MCF 10A (cell line): Measurements from ENCODE around the gene MYO9B. TPM values are rescaled to one million over a fixed set of nuclear protein-coding genes. Genes with fewer than 3 reads are reported as not detected.
"Not testable (repeated sequence)": the region's sequence is repeated elsewhere in the genome, so short reads cannot be mapped to it uniquely, and the experiment has no call there.

Experiments used
- BruUV-seq: library from RNA; stranded (reverse); fragments of 400-500 nt; replicated peaks from 2 replicates; lab custom pipeline; 2021; lab: Mats Ljungman, UMichigan
- CTCF ChIA-PET: fragments of 300-600 bp; sonication (Branson Sonifier 250); formaldehyde crosslinking; extraction: SDS; loops from one replicate; lab custom pipeline; 2021; ENCODE audit warnings: antibody characterized with exemption, inconsistent platforms; lab: Yijun Ruan, JAX
- POLR2A ChIA-PET: fragments of 300-600, 350-650 bp; sonication (Branson Sonifier 250); formaldehyde crosslinking; extraction: SDS; loops from one replicate; lab custom pipeline; 2020; ENCODE audit warnings: antibody characterized with exemption, inconsistent platforms; lab: Yijun Ruan, JAX
- DNase-seq: peaks from one replicate; pipeline ENCODE4 v3.0.0-alpha.2; 2018; ENCODE audit not compliant: unreplicated experiment
- H3K27ac Mint-ChIP-seq: one replicate; pipeline ENCODE4 v1.8.0; 2022; ENCODE audit warnings: mild to moderate bottlenecking, low read depth, mixed read lengths; ENCODE audit not compliant: unreplicated experiment
- H3K27me3 Mint-ChIP-seq: one replicate; pipeline ENCODE4 v1.8.0; 2022; ENCODE audit warnings: mixed read lengths; ENCODE audit not compliant: insufficient read depth, unreplicated experiment
- H3K36me3 Mint-ChIP-seq: one replicate; pipeline ENCODE4 v1.8.0; 2022; ENCODE audit warnings: mild to moderate bottlenecking, moderate library complexity, mixed read lengths; ENCODE audit not compliant: insufficient read depth, unreplicated experiment
- H3K4me1 Mint-ChIP-seq: one replicate; pipeline ENCODE4 v1.8.0; 2022; ENCODE audit warnings: mixed read lengths; ENCODE audit not compliant: insufficient read depth, unreplicated experiment
- H3K4me3 Mint-ChIP-seq: one replicate; pipeline ENCODE4 v1.8.0; 2022; ENCODE audit warnings: mild to moderate bottlenecking, moderate library complexity, mixed read lengths; ENCODE audit not compliant: unreplicated experiment
- H3K9me3 Mint-ChIP-seq: one replicate; pipeline ENCODE4 v1.8.0; 2022; ENCODE audit warnings: mixed read lengths; ENCODE audit not compliant: unreplicated experiment
- CTCF ChIP-seq: fragments of 200-600 bp; IDR thresholded peaks from one replicate; pipeline ENCODE4 v1.8.0; 2022; ENCODE audit warnings: antibody characterized with exemption, mild to moderate bottlenecking; ENCODE audit not compliant: unreplicated experiment
- intact Hi-C: fragments of 100-400 bp; cut with micrococcal nuclease; formaldehyde crosslinking; loops from 2 replicates; pipeline ENCODE4 v1.14.1; 2022
- total RNA-seq: library from RNA; stranded (reverse); gene quantifications from 2 replicates; pipeline ENCODE4 v1.2.3, GENCODE V29; 2022

Gene MYO9B
- total RNA-seq, 1 experiment from 2014 or later: 43.5 TPM

- Mint-ChIP-seq H3K4me3 (peak overlapping the region; percentile 48), H3K4me1 (peaks cover 13% of the 10 kb centered on the region), H3K9me3 (no peaks in the 10 kb centered on the region), H3K27me3 (no peaks in the 10 kb centered on the region), H3K27ac (peak overlapping the region; percentile 81), H3K36me3 (peaks cover 7% of the 10 kb centered on the region)
- TF ChIP-seq CTCF: no peak
- BruUV-seq: no TSS peak
- ChIA-PET CTCF (no interaction called here), POLR2A (no interaction called here)
- peak; percentile 88 for DNase-seq
- intact Hi-C loops: loop anchor here (1.0 kb wide), 1 partner anchor 55 kb away; no protein-coding TSS in a partner anchor
Observed at GRCh38 chr19:17135001-17135853, 59.6 kb downstream of the MYO9B start.

- Mint-ChIP-seq H3K4me3 (no peak overlapping the region), H3K27me3 (no peaks in the 10 kb centered on the region), H3K27ac (peak overlapping the region; percentile 81), H3K4me1 (peaks cover 13% of the 10 kb centered on the region), H3K9me3 (no peaks in the 10 kb centered on the region), H3K36me3 (peaks cover 7% of the 10 kb centered on the region)
- ChIA-PET POLR2A (no interaction called here), CTCF (interaction anchor here (0.6 kb wide), 1 partner anchor 1529 kb away, joined by 3 read pairs; no protein-coding TSS in a partner anchor)
- TF ChIP-seq CTCF: no peak
- intact Hi-C loops: no loop called here
- no peak for DNase-seq
- BruUV-seq: TSS peak; percentile 33
Observed at GRCh38 chr19:17136021-17136420, 60.4 kb downstream of the MYO9B start.

GRCh38 chr19:17136617-17137016 lies 61.0 kb downstream of the MYO9B start:
- H3K36me3 Mint-ChIP-seq: peaks cover 7% of the 10 kb centered on the region
- no peak for DNase-seq
- ChIA-PET POLR2A (no interaction called here), CTCF (interaction anchor here (0.6 kb wide), 1 partner anchor 1530 kb away, joined by 3 read pairs; no protein-coding TSS in a partner anchor)
- peaks cover 13% of the 10 kb centered on the region for H3K4me1 Mint-ChIP-seq
- no peak for TF ChIP-seq CTCF
- no peaks in the 10 kb centered on the region for H3K9me3 Mint-ChIP-seq
- H3K27me3 Mint-ChIP-seq: no peaks in the 10 kb centered on the region
- no peak overlapping the region for H3K4me3 Mint-ChIP-seq
- intact Hi-C loops: no loop called here
- no TSS peak for BruUV-seq
- no peak overlapping the region for H3K27ac Mint-ChIP-seq

- Mint-ChIP-seq H3K36me3 (peaks cover 7% of the 10 kb centered on the region), H3K4me3 (no peak overlapping the region), H3K9me3 (no peaks in the 10 kb centered on the region), H3K27ac (no peak overlapping the region), H3K27me3 (no peaks in the 10 kb centered on the region), H3K4me1 (peaks cover 13% of the 10 kb centered on the region)
- no TSS peak for BruUV-seq
- no peak for TF ChIP-seq CTCF
- POLR2A ChIA-PET: no interaction called here
- CTCF ChIA-PET: interaction anchor here (0.6 to 0.7 kb wide), 2 partner anchors 60 to 81 kb away, joined by 3 read pairs; no protein-coding TSS in a partner anchor
- intact Hi-C loops: no loop called here
- no peak for DNase-seq
Observed at GRCh38 chr19:17137417-17137816, 61.8 kb downstream of the MYO9B start.

GRCh38 chr19:17138052-17138846 lies 62.7 kb downstream of the MYO9B start:
- H3K27me3 Mint-ChIP-seq, H3K4me3 Mint-ChIP-seq, H3K9me3 Mint-ChIP-seq, BruUV-seq, intact Hi-C loops, DNase-seq, H3K36me3 Mint-ChIP-seq, POLR2A ChIA-PET, H3K27ac Mint-ChIP-seq: not testable (repeated sequence)
- peaks cover 13% of the 10 kb centered on the region for H3K4me1 Mint-ChIP-seq
- CTCF ChIA-PET: interaction anchor here (0.7 kb wide), 1 partner anchor 61 kb away, joined by 3 read pairs; no protein-coding TSS in a partner anchor
